Tracheal epithelial cell (primary cell): Measurements from ENCODE around the gene FABP2. TPM values are rescaled to one million over a fixed set of nuclear protein-coding genes. Genes with fewer than 3 reads are reported as not detected.

Experiments
- total RNA-seq: library from RNA; depleted of rRNA; stranded (reverse); fragments of >200 nt; gene quantifications from 2 replicates; pipeline ENCODE4 v1.2.1, GENCODE V29; 2014

The FABP2 gene
- not detected in 2 replicates for total RNA-seq

GRCh38 chr4:119321921-119322687 lies at the start of gene FABP2:
FABP2 (minus strand) TSS chr4:119322138; CDS start chr4:119322102, 36 bp downstream.

Other genes starting within 250 kb of the FABP2 start
- gene MYOZ2, start 186.3 kb downstream of the FABP2 start, total RNA-seq: not detected in 2 replicates
- 27.7 and 34.7 TPM in 2 replicates for gene USP53, start 109.4 kb downstream of the FABP2 start, total RNA-seq